GM23248 (cell line): ENCODE results near the gene IPO13.

Experiments
- EZH2 ChIP-seq: fragments of 200-600 bp; sonication (generic); IDR thresholded peaks from 2 replicates; pipeline ENCODE4 v1.6.1; 2018; ENCODE audit warnings: antibody characterized with exemption, mild to moderate bottlenecking; ENCODE audit not compliant: insufficient read depth, poor library complexity, severe bottlenecking
- EZH2phosphoT487 ChIP-seq: fragments of 200-600 bp; sonication (generic); IDR thresholded peaks from 2 replicates; pipeline ENCODE4 v1.6.1; 2018; ENCODE audit warnings: antibody characterized with exemption, moderate library complexity, mild to moderate bottlenecking, low read depth; ENCODE audit not compliant: insufficient read depth

DNA sequence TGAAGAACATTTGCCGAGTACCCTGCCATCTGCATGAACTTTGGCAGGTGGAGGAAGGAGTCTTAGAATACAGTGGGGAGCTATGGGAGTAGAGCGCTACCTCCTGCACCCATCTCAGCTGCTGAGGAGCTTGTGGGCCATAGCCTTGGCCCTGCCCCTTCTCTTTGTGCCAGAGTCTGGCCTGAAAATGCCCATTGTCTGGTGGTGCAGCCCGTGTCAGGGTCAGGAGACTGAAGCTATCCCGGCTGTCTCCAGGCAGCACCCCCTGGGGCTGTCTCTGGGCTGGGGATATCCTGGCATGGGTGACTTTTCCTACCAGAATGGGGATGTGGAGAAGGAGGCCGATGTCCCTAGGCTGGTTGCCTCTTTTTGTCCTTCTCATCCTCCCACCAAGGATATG is 7.3 kb downstream of the IPO13 start:
- TF ChIP-seq EZH2, result no peak
- no peak for TF ChIP-seq EZH2phosphoT487
